Parathyroid adenoma (tissue), 2 donors: ENCODE results near the gene NUDT22.
"Not testable (repeated sequence)": the region's sequence is repeated elsewhere in the genome, so short reads cannot be mapped to it uniquely, and the experiment has no call there.

Experiments
- H2AFZ ChIP-seq: fragments of 300-600 bp; sonication (generic); one replicate; pipeline ENCODE4 v1.7.0; 2017; ENCODE audit warnings: antibody characterized with exemption, mild to moderate bottlenecking
- H3K27ac ChIP-seq: fragments of 300-600 bp; sonication (generic); one replicate; pipeline ENCODE4 v1.7.0; 2017
- H3K27me3 ChIP-seq: fragments of 300-600 bp; sonication (generic); one replicate; pipeline ENCODE4 v1.7.0; 2017; ENCODE audit warnings: low read length; ENCODE audit not compliant: control insufficient read depth, insufficient read depth
- H3K36me3 ChIP-seq: fragments of 300-600 bp; sonication (generic); one replicate; pipeline ENCODE4 v1.7.0; 2017; ENCODE audit warnings: low read length; ENCODE audit not compliant: control insufficient read depth, insufficient read depth
- H3K4me1 ChIP-seq: fragments of 300-600 bp; sonication (generic); one replicate; pipeline ENCODE4 v1.7.0; 2017; ENCODE audit warnings: control low read depth
- H3K4me2 ChIP-seq: fragments of 300-600 bp; sonication (generic); one replicate; pipeline ENCODE4 v1.7.0; 2017; ENCODE audit warnings: low read length
- H3K4me3 ChIP-seq: fragments of 300-600 bp; sonication (generic); one replicate; pipeline ENCODE4 v1.7.0; 2017; ENCODE audit warnings: low read depth, low read length
- H3K79me2 ChIP-seq: fragments of 300-600 bp; sonication (generic); one replicate; pipeline ENCODE4 v1.7.0; 2017; ENCODE audit warnings: control low read depth
- H3K9ac ChIP-seq: fragments of 300-600 bp; sonication (generic); one replicate; pipeline ENCODE4 v1.7.0; 2017; ENCODE audit warnings: mild to moderate bottlenecking
- H3K9me3 ChIP-seq: fragments of 300-600 bp; sonication (generic); one replicate; pipeline ENCODE4 v1.7.0; 2017; ENCODE audit warnings: low read length; ENCODE audit not compliant: control insufficient read depth
- CTCF ChIP-seq: fragments of 300-600 bp; sonication (generic); IDR thresholded peaks from one replicate; pipeline ENCODE4 v1.7.0; 2017; ENCODE audit warnings: antibody characterized with exemption, mild to moderate bottlenecking
- donor health status: primary hyperparathyroidism.

The NUDT22 gene

GRCh38 chr11:64245797-64246620, 19.9 kb downstream of the NUDT22 start:
- Histone ChIP-seq H3K27me3 (no peaks in the 10 kb centered on the region), H3K4me3 (peak overlapping the region; percentile 58), H2AFZ (peak overlapping the region; percentile 46), H3K9ac (no peak overlapping the region), H3K4me1 (peaks cover 2% of the 10 kb centered on the region), H3K79me2 (no peaks in the 10 kb centered on the region), H3K27ac (peak overlapping the region; percentile 36), H3K4me2 (peak overlapping the region; percentile 75), H3K36me3 (no peaks in the 10 kb centered on the region), H3K9me3 (no peaks in the 10 kb centered on the region)
- no peak for TF ChIP-seq CTCF

- H3K27me3 ChIP-seq: not testable (repeated sequence)
Observed at GRCh38 chr11:64246621-64246870, 20.5 kb downstream of the NUDT22 start.

GRCh38 chr11:64246871-64247728, 21.0 kb downstream of the NUDT22 start, which contains the start of gene PPP1R14B:
Gene PPP1R14B, minus strand, starts transcription at chr11:64246943. Its CDS starts 270 bp downstream, at chr11:64246673.
- peak within 1 kb of the TSS; percentile 73 for H2AFZ ChIP-seq
- H3K79me2 ChIP-seq: no peaks in the 10 kb centered on the region
- peak within 1 kb of the TSS; percentile 99 for H3K4me2 ChIP-seq
- peak within 1 kb of the TSS; percentile 83 for H3K27ac ChIP-seq
- H3K9me3 ChIP-seq: no peaks in the 10 kb centered on the region
- no peaks in the 10 kb centered on the region for H3K27me3 ChIP-seq
- no peak within 1 kb of the TSS for H3K9ac ChIP-seq
- H3K4me1 ChIP-seq: peaks cover 2% of the 10 kb centered on the region
- no peak for TF ChIP-seq CTCF
- no peaks in the 10 kb centered on the region for H3K36me3 ChIP-seq
- peak within 1 kb of the TSS; percentile 85 for H3K4me3 ChIP-seq

More at GRCh38 chr11:64246621-64246870, 20.5 kb downstream of the NUDT22 start:
- H3K27ac ChIP-seq, H3K9ac ChIP-seq, H3K4me2 ChIP-seq, H3K79me2 ChIP-seq, H3K9me3 ChIP-seq, H3K4me3 ChIP-seq, H3K36me3 ChIP-seq, H3K4me1 ChIP-seq, H2AFZ ChIP-seq: not testable (repeated sequence)

- Histone ChIP-seq H3K9ac (no peak overlapping the region), H3K4me1 (no peaks in the 10 kb centered on the region)
Observed at GRCh38 chr11:64247729-64248531, 21.9 kb downstream of the NUDT22 start.

More at GRCh38 chr11:64247729-64248531, 21.9 kb downstream of the NUDT22 start:
- Histone ChIP-seq H3K36me3 (no peaks in the 10 kb centered on the region), H3K4me3 (peak overlapping the region; percentile 85), H3K4me2 (peak overlapping the region; percentile 99), H3K9me3 (no peaks in the 10 kb centered on the region), H3K27ac (no peak overlapping the region), H3K79me2 (no peaks in the 10 kb centered on the region), H2AFZ (peak overlapping the region; percentile 73), H3K27me3 (no peaks in the 10 kb centered on the region)
- no peak for TF ChIP-seq CTCF
